Activated CD4-positive, alpha-beta T cell treated with anti-CD3 and anti-CD28 coated beads for 36 hours (primary cell): ENCODE results near the gene SLC66A1. TPM values are rescaled to one million over a fixed set of nuclear protein-coding genes. Genes with fewer than 3 reads are reported as not detected.
A peak's percentile ranks its signal among the peaks of the same experiment; 100 is the strongest.
"Not testable (repeated sequence)": the region's sequence is repeated elsewhere in the genome, so short reads cannot be mapped to it uniquely, and the experiment has no call there.

Source experiments
- ATAC-seq: fragments of 200-7000 bp; cut with Tn5 transposase; one replicate; pipeline ENCODE4 v1.10.0; 2021; ENCODE audit warnings: mild to moderate bottlenecking, moderate library complexity
- CTCF ChIA-PET: fragments of 350-600 bp; sonication (Branson Sonifier 250); formaldehyde crosslinking; loops from one replicate; lab custom pipeline; 2021; ENCODE audit warnings: antibody characterized with exemption; lab: Charles Lee
- POLR2A ChIA-PET: fragments of 350-600 bp; sonication (Branson Sonifier 250); formaldehyde crosslinking; loops from one replicate; lab custom pipeline; 2021; ENCODE audit warnings: antibody characterized with exemption, inconsistent platforms; lab: Charles Lee
- DNase-seq: peaks from one replicate; pipeline ENCODE4 v3.0.0-alpha.2; 2020
- H3K27ac Mint-ChIP-seq: one replicate; pipeline ENCODE4 v1.8.0; 2021; ENCODE audit warnings: mixed read lengths
- H3K27me3 Mint-ChIP-seq: one replicate; pipeline ENCODE4 v1.8.0; 2021; ENCODE audit warnings: mixed read lengths
- H3K36me3 Mint-ChIP-seq: one replicate; pipeline ENCODE4 v1.8.0; 2021; ENCODE audit warnings: low read depth, mixed read lengths
- H3K4me1 Mint-ChIP-seq: one replicate; pipeline ENCODE4 v1.8.0; 2021; ENCODE audit warnings: mixed read lengths
- H3K4me3 Mint-ChIP-seq: one replicate; pipeline ENCODE4 v1.8.0; 2021; ENCODE audit warnings: mild to moderate bottlenecking, moderate library complexity, mixed read lengths
- H3K9me3 Mint-ChIP-seq: one replicate; pipeline ENCODE4 v1.8.0; 2021; ENCODE audit warnings: low read depth, mixed read lengths
- intact Hi-C, 2 experiments: fragments of 100-400 bp; cut with DNase I in 1 of 2; cut with micrococcal nuclease in 1 of 2; formaldehyde crosslinking; loops; one replicate each; pipeline versions ENCODE4 v1.14.2 to v1.15.1; 2022 to 2024; cut with DNase I, micrococcal nuclease
- total RNA-seq, 2 experiments: library from RNA; stranded (reverse); gene quantifications; one replicate each; pipeline ENCODE4 v1.2.3, GENCODE V29; 2021

The SLC66A1 gene
- total RNA-seq, 2 experiments from 2014 or later, result 5.9 to 6.5 TPM

- Mint-ChIP-seq H3K27ac (no peak overlapping the region), H3K27me3 (peaks cover 14% of the 10 kb centered on the region), H3K9me3 (no peaks in the 10 kb centered on the region), H3K4me3 (no peak overlapping the region), H3K4me1 (peaks cover 7% of the 10 kb centered on the region), H3K36me3 (peaks cover 4% of the 10 kb centered on the region)
- CTCF ChIA-PET, result no interaction called here
- POLR2A ChIA-PET, result no interaction called here
- no peak for DNase-seq
- intact Hi-C loops, result no loop called here
- ATAC-seq, result no peak
Measured at GRCh38 chr1:19284881-19285280, 27.2 kb upstream of the SLC66A1 start.

DNA sequence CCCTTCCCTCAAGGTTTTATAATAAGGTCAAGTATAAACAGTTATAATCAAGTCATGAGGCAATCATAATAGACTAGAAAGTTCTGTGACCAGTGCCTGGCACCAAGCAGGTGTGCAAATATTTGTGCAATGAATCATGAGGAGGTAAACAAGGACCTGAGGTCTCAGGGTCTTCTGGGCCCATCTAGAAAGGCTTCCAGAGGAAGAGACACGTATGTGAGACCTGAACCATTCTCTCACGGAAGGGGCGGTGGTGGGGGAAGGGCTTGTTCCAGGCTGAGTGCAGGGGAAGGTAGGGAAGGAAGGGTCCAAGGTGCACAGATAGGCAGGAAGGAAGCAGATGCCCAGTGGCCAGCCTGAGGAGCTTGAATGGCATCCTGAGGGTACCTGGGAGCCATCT lies 26.8 kb upstream of the SLC66A1 start:
- intact Hi-C loops, H3K27ac Mint-ChIP-seq, H3K9me3 Mint-ChIP-seq, ATAC-seq, DNase-seq, H3K4me1 Mint-ChIP-seq, CTCF ChIA-PET, H3K4me3 Mint-ChIP-seq, H3K36me3 Mint-ChIP-seq: not testable (repeated sequence)
- POLR2A ChIA-PET, result interaction anchor here (0.6 kb wide), 1 partner anchor 420 kb away, joined by 8 read pairs; no protein-coding TSS in a partner anchor
- peaks cover 15% of the 10 kb centered on the region for H3K27me3 Mint-ChIP-seq

- H3K27ac Mint-ChIP-seq, H3K9me3 Mint-ChIP-seq, H3K4me3 Mint-ChIP-seq, DNase-seq, H3K4me1 Mint-ChIP-seq, H3K36me3 Mint-ChIP-seq, ATAC-seq, intact Hi-C loops, CTCF ChIA-PET: not testable (repeated sequence)
- H3K27me3 Mint-ChIP-seq, result peaks cover 15% of the 10 kb centered on the region
- POLR2A ChIA-PET, result interaction anchor here (0.6 kb wide), 1 partner anchor 420 kb away, joined by 8 read pairs; no protein-coding TSS in a partner anchor
Measured at GRCh38 chr1:19285807-19286206, 26.3 kb upstream of the SLC66A1 start.

DNA sequence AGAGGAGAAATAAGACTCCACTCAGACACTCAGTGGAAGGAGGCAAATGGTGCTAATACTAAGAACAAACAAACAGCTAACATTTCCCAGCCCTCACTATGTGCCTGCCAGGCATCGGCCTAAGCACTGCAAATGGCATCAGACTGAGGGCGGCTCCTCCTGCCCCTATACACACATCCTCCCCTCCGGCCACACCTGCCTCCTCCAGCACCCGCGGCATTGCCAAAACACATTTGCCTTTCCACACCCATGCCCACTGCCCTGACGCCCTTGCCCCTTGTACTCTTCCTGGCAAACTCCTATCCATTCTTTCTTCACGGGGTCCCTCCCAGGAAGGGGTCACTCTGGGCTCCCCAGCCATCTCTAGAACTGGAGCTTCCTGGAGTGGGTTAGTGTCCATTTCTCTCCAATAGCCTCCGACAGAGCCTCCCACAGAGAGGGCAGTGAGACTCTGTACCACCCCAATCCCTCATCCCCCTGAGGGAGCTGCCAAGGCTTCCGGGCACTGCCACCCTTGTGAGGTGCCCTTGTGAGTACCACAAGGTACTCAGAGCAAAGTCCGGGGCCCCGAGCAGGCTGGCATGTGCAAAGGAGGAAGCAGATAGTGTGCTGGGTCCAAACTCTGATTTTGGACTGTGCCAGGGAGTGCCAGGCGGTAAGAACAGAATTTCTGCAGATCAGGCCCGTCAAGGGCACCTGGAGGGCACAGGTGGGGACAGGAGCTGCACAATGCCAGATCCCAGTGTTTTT lies 24.5 kb upstream of the SLC66A1 start:
- POLR2A ChIA-PET, result interaction anchor here (0.6 kb wide), 1 partner anchor 441 kb away, joined by 3 read pairs; no protein-coding TSS in a partner anchor
- no peak overlapping the region for H3K27ac Mint-ChIP-seq
- H3K4me3 Mint-ChIP-seq, result peak overlapping the region; percentile 36

GRCh38 chr1:19288324-19289241 lies 23.5 kb upstream of the SLC66A1 start, which contains the start of gene AKR7A3:
Gene AKR7A3 (minus strand): TSS chr1:19288770. CDS start chr1:19288709, 61 bp downstream.
- DNase-seq (peak; percentile 82), ATAC-seq (peak; percentile 97)
- intact Hi-C loops, result loop anchor here in 1 of 2 experiments (1.0 kb wide), 1 partner anchor 24 kb away; the partner anchor contains the start of genes AKR7A2 and SLC66A1
- H3K36me3 Mint-ChIP-seq, H3K4me1 Mint-ChIP-seq, H3K27ac Mint-ChIP-seq, H3K9me3 Mint-ChIP-seq, POLR2A ChIA-PET: not testable (repeated sequence)
- CTCF ChIA-PET, result interaction anchor here (1.2 kb wide), 1 partner anchor 362 kb away, joined by 3 read pairs; no protein-coding TSS in a partner anchor
- peak within 1 kb of the TSS; percentile 36 for H3K4me3 Mint-ChIP-seq
- H3K27me3 Mint-ChIP-seq, result peaks cover 15% of the 10 kb centered on the region

More for the DNA sequence above, 24.5 kb upstream of the SLC66A1 start:
- Mint-ChIP-seq H3K27me3 (peaks cover 15% of the 10 kb centered on the region), H3K9me3 (no peaks in the 10 kb centered on the region), H3K36me3 (peaks cover 9% of the 10 kb centered on the region), H3K4me1 (peaks cover 7% of the 10 kb centered on the region)
- CTCF ChIA-PET, result no interaction called here
- DNase-seq, result no peak
- intact Hi-C loops, result loop anchor here in 1 of 2 experiments (1.0 kb wide), 1 partner anchor 25 kb away; the partner anchor contains the start of genes AKR7A2 and SLC66A1
- ATAC-seq, result no peak

GRCh38 chr1:19289244-19289643 lies 22.9 kb upstream of the SLC66A1 start:
- Mint-ChIP-seq H3K9me3 (peaks cover 1% of the 10 kb centered on the region), H3K4me3 (peak overlapping the region; percentile 23), H3K4me1 (peaks cover 7% of the 10 kb centered on the region), H3K27ac (no peak overlapping the region), H3K36me3 (peaks cover 9% of the 10 kb centered on the region), H3K27me3 (peaks cover 15% of the 10 kb centered on the region)
- no peak for DNase-seq
- ChIA-PET CTCF (interaction anchor here (1.2 kb wide), 1 partner anchor 362 kb away, joined by 3 read pairs; no protein-coding TSS in a partner anchor), POLR2A (no interaction called here)
- intact Hi-C loops, result no loop called here
- no peak for ATAC-seq

GRCh38 chr1:19294638-19295037 lies 17.5 kb upstream of the SLC66A1 start:
- no peak for ATAC-seq
- Mint-ChIP-seq H3K27me3 (peaks cover 4% of the 10 kb centered on the region), H3K4me3 (no peak overlapping the region), H3K9me3 (peaks cover 18% of the 10 kb centered on the region), H3K27ac (no peak overlapping the region), H3K4me1 (no peaks in the 10 kb centered on the region), H3K36me3 (peaks cover 20% of the 10 kb centered on the region)
- POLR2A ChIA-PET, result no interaction called here
- CTCF ChIA-PET, result interaction anchor here (1.5 kb wide), 1 partner anchor 42 kb away, joined by 3 read pairs; no protein-coding TSS in a partner anchor
- intact Hi-C loops, result no loop called here
- no peak for DNase-seq

GRCh38 chr1:19300211-19300610 lies 11.9 kb upstream of the SLC66A1 start:
- no peak for DNase-seq
- Mint-ChIP-seq H3K27ac (no peak overlapping the region), H3K4me3 (no peak overlapping the region), H3K9me3 (peaks cover 8% of the 10 kb centered on the region), H3K4me1 (no peaks in the 10 kb centered on the region), H3K36me3 (peaks cover 22% of the 10 kb centered on the region), H3K27me3 (no peaks in the 10 kb centered on the region)
- intact Hi-C loops, result no loop called here
- no peak for ATAC-seq
- ChIA-PET CTCF (no interaction called here), POLR2A (no interaction called here)

- intact Hi-C loops, H3K4me1 Mint-ChIP-seq, ATAC-seq, DNase-seq, H3K27ac Mint-ChIP-seq, H3K4me3 Mint-ChIP-seq, H3K9me3 Mint-ChIP-seq, H3K27me3 Mint-ChIP-seq: not testable (repeated sequence)
- peaks cover 35% of the 10 kb centered on the region for H3K36me3 Mint-ChIP-seq
- ChIA-PET POLR2A (interaction anchor here (0.6 kb wide), 1 partner anchor 13 kb away, joined by 3 read pairs; no protein-coding TSS in a partner anchor), CTCF (interaction anchor here (0.5 to 0.7 kb wide), 3 partner anchors 118 to 422 kb away, joined by 4 to 6 read pairs (median 5); no protein-coding TSS in a partner anchor)
Measured at GRCh38 chr1:19304081-19304480, 8.0 kb upstream of the SLC66A1 start.

DNA sequence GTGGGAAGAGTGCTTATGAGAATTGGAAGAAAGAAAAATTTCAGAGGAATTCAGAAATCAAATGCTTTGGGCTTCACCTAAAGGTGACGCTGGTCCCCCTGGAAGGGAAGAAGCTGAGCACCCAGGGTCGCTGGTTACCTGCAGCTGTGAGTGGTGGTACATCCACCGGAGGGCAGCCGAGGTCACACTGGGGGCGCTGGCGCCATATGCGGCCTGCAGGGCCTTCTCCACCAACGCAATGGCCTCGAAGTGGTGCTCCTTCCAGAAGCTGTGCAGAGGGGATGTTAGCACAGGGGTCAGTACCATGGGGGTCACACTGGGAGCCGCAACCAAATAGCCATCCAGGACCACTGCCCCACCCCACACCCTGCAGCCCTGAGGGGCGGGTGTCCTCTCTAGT lies 6.2 kb upstream of the SLC66A1 start:
- Mint-ChIP-seq H3K27ac (no peak overlapping the region), H3K36me3 (peaks cover 35% of the 10 kb centered on the region), H3K27me3 (no peaks in the 10 kb centered on the region), H3K4me1 (peaks cover 3% of the 10 kb centered on the region), H3K4me3 (no peak overlapping the region), H3K9me3 (no peaks in the 10 kb centered on the region)
- ATAC-seq (no peak), DNase-seq (no peak)
- ChIA-PET POLR2A (no interaction called here), CTCF (interaction anchor here (0.9 kb wide), 1 partner anchor 43 kb away, joined by 5 read pairs; no protein-coding TSS in a partner anchor)
- intact Hi-C loops, result no loop called here

DNA sequence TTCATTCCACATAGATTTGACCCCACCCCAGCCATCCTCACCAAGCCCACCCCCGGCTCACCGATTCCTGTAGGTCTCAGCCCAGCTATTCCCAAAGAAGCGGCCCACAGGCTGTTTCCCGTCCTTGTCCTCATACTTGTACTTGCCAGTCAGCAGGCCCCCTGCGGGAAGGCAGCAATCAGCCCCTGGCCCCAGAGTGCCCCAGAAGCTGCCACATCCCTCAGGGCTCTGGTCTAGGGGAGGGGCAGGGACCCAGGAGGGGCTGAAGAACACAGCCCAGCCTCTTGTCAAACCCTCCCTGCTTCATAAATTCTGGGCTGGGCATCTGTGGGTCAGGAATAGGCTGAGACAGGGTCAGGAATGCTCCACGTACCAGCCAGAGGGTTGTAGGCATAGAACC lies 5.2 kb upstream of the SLC66A1 start:
- H3K36me3 Mint-ChIP-seq, result peaks cover 34% of the 10 kb centered on the region
- H3K9me3 Mint-ChIP-seq, result no peaks in the 10 kb centered on the region
- intact Hi-C loops, result no loop called here
- POLR2A ChIA-PET, result no interaction called here
- no peak overlapping the region for H3K27ac Mint-ChIP-seq
- H3K4me3 Mint-ChIP-seq, result no peak overlapping the region
- DNase-seq (no peak), ATAC-seq (no peak)
- H3K27me3 Mint-ChIP-seq, result no peaks in the 10 kb centered on the region
- peaks cover 6% of the 10 kb centered on the region for H3K4me1 Mint-ChIP-seq
- CTCF ChIA-PET, result interaction anchor here (0.6 kb wide), 1 partner anchor 399 kb away, joined by 6 read pairs; no protein-coding TSS in a partner anchor
